GM12878 (cell line): ENCODE measurements around the gene SLC30A4. TPM values are rescaled to one million over a fixed set of nuclear protein-coding genes. Genes with fewer than 3 reads are reported as not detected.

ENCODE experiments used
- ATAC-seq: fragments of 200-7000 bp; cut with Tn5 transposase; 3 replicates; pipeline ENCODE4 v1.9.1; 2020; ENCODE audit warnings: mild to moderate bottlenecking, moderate library complexity
- BruUV-seq: library from RNA; stranded (reverse); fragments of 400-500 nt; replicated peaks from 2 replicates; lab custom pipeline; 2021; lab: Mats Ljungman, UMichigan
- CTCF ChIA-PET: fragments of 300-600 bp; sonication (Branson Sonifier 250); formaldehyde crosslinking; extraction: SDS; loops from one replicate; lab custom pipeline; 2021; ENCODE audit warnings: inconsistent platforms; lab: Yijun Ruan, JAX
- POLR2A ChIA-PET: fragments of 350-600 bp; formaldehyde crosslinking; extraction: SDS; loops from one replicate; lab custom pipeline; 2021; ENCODE audit warnings: inconsistent platforms; lab: Charles Lee
- RAD21 ChIA-PET: fragments of 300-600 bp; sonication (Branson Sonifier 250); formaldehyde crosslinking; loops from one replicate; lab custom pipeline; 2023; ENCODE audit warnings: antibody characterized with exemption; ENCODE audit not compliant: unreplicated experiment; lab: Charles Lee
- SMC1A ChIA-PET: fragments of 300-600 bp; sonication (Branson Sonifier 250); formaldehyde crosslinking; loops from one replicate; lab custom pipeline; 2023; ENCODE audit not compliant: unreplicated experiment, uncharacterized antibody; lab: Charles Lee
- DNase-seq: peaks from one replicate; pipeline ENCODE4 v3.0.0-alpha.2; 2011; ENCODE audit warnings: low read depth, low spot score
- FAIRE-seq: peaks from 3 replicates; lab custom pipeline; 2011; peaks lifted over from hg19 to GRCh38; lab: Jason Lieb, UNC
- H2AFZ ChIP-seq: 2 replicates; pipeline ENCODE4 v1.6.0; 2011; ENCODE audit warnings: low read depth, low read length, control low read depth; ENCODE audit not compliant: control insufficient read depth
- H3K27ac ChIP-seq: 2 replicates; pipeline ENCODE4 v1.5.1; 2011; ENCODE audit warnings: control low read depth; ENCODE audit not compliant: control insufficient read depth, insufficient read depth
- H3K27me3 ChIP-seq, 2 experiments: replicated peaks in 1 of 2; 2 replicates each; pipeline versions ENCODE4 v1.6.0 to v1.6.1; 2011; ENCODE audit warnings: low read length in 1 of 2; ENCODE audit not compliant: control insufficient read depth in 2 of 2, insufficient read depth in 2 of 2
- H3K36me3 ChIP-seq, 2 experiments: 2 replicates each; pipeline ENCODE4 v1.5.1; 2011; ENCODE audit warnings: low read length in 1 of 2; ENCODE audit not compliant: control insufficient read depth in 2 of 2, insufficient read depth in 2 of 2
- H3K4me1 ChIP-seq: 2 replicates; pipeline ENCODE4 v1.6.1; 2011; ENCODE audit warnings: mild to moderate bottlenecking, low read length, moderate library complexity, mixed read lengths; ENCODE audit not compliant: control insufficient read depth, insufficient read depth
- H3K4me2 ChIP-seq: 2 replicates; pipeline ENCODE4 v1.6.0; 2011; ENCODE audit warnings: control low read depth; ENCODE audit not compliant: control insufficient read depth, insufficient read depth
- H3K4me3 ChIP-seq: fragments of 200-600 bp; sonication (generic); 2 replicates; pipeline ENCODE4 v1.5.1; 2016
- H3K79me2 ChIP-seq: 2 replicates; pipeline ENCODE4 v1.6.0; 2011; ENCODE audit warnings: low read length; ENCODE audit not compliant: control insufficient read depth, insufficient read depth
- H3K9ac ChIP-seq: 2 replicates; pipeline ENCODE4 v1.8.0; 2011; ENCODE audit warnings: low read length, control low read depth, mixed read lengths; ENCODE audit not compliant: control insufficient read depth, insufficient read depth
- H3K9me3 ChIP-seq: replicated peaks from 3 replicates; pipeline ENCODE4 v1.5.1; 2011; ENCODE audit warnings: mild to moderate bottlenecking, low read length; ENCODE audit not compliant: control insufficient read depth, insufficient read depth
- H4K20me1 ChIP-seq: 2 replicates; pipeline ENCODE4 v1.6.0; 2011; ENCODE audit not compliant: control insufficient read depth, insufficient read depth
- CEBPZ ChIP-seq: fragments of 150-350 bp; IDR thresholded peaks from 2 replicates; pipeline ENCODE4 v1.6.1; 2016; ENCODE audit warnings: low read depth, low read length
- CREB1 ChIP-seq: IDR thresholded peaks from 2 replicates; pipeline ENCODE4 v1.6.1; 2012; ENCODE audit warnings: low read depth, mild to moderate bottlenecking, inconsistent platforms
- DPF2 ChIP-seq: fragments of 450-650 bp; IDR thresholded peaks from 2 replicates; pipeline ENCODE4 v1.6.1; 2017; ENCODE audit warnings: mild to moderate bottlenecking
- GABPA ChIP-seq: IDR thresholded peaks from 2 replicates; pipeline ENCODE4 v1.6.1; 2014; ENCODE audit warnings: antibody characterized with exemption, low read depth, mild to moderate bottlenecking, inconsistent platforms
- IRF3 ChIP-seq: fragments of 450-650 bp; IDR thresholded peaks from 2 replicates; pipeline ENCODE4 v1.6.1; 2014; ENCODE audit warnings: mild to moderate bottlenecking
- IRF4 ChIP-seq: IDR thresholded peaks from 2 replicates; pipeline ENCODE4 v1.6.1; 2011; ENCODE audit warnings: low read depth, low read length
- LARP7 ChIP-seq: fragments of 450-650 bp; IDR thresholded peaks from 2 replicates; pipeline ENCODE4 v1.6.1; 2017; ENCODE audit warnings: mild to moderate bottlenecking
- MEF2A ChIP-seq: IDR thresholded peaks from 2 replicates; pipeline ENCODE4 v1.6.1; 2011; ENCODE audit warnings: low read depth, mild to moderate bottlenecking, low read length, moderate library complexity; ENCODE audit not compliant: insufficient read depth
- MLLT1 ChIP-seq: fragments of 450-650 bp; IDR thresholded peaks from 2 replicates; pipeline ENCODE4 v1.6.1; 2016; ENCODE audit warnings: mild to moderate bottlenecking
- MTA3 ChIP-seq: IDR thresholded peaks from 2 replicates; pipeline ENCODE4 v1.6.1; 2012; ENCODE audit warnings: low read length, inconsistent platforms, borderline replicate concordance
- ZBTB33 ChIP-seq: fragments of 450-650 bp; IDR thresholded peaks from 2 replicates; pipeline ENCODE4 v1.6.1; 2017; ENCODE audit warnings: mild to moderate bottlenecking
- WGBS: methylation state at CpG from one replicate; pipeline ENCODE4 v1.1.6; 2016; ENCODE audit warnings: low lambda C conversion rate; ENCODE audit not compliant: insufficient replicate concordance, insufficient coverage; ENCODE audit errors: missing lambda C conversion rate; 5-methylcytosine and 5-hydroxymethylcytosine counted together
- in situ Hi-C: fragments of 300-500 bp; cut with MboI; formaldehyde crosslinking; loops from 9 replicates; pipeline ENCODE4 v1.14.3; 2018; ENCODE audit warnings: mixed read lengths
- intact Hi-C: fragments of 100-400 bp; cut with micrococcal nuclease; formaldehyde crosslinking; loops from one replicate; pipeline ENCODE4 v1.14.2; 2022; ENCODE audit not compliant: unreplicated experiment
- polyA plus RNA-seq, 11 experiments: library from polyadenylated mRNA; depleted of rRNA in 4 of 11; unstranded in 6 of 11; stranded (reverse) in 5 of 11; fragments of >200 nt; fragmentation: Nextera tagmentation in 4 of 11; fragmentation: Illumina TruSeq in 1 of 11; extraction: Ambion mirVana in 4 of 11; extraction: Trizol in 1 of 11; gene quantifications; 1 replicate in 1 of 11; 2 replicates in 10 of 11; pipeline versions ENCODE4 v1.2.1 to v1.2.3, GENCODE V29; 2011 to 2016; ENCODE audit warnings: inconsistent platforms in 2 of 11, missing spikeins in 2 of 11, low read depth in 1 of 11
- total RNA-seq, 4 experiments: library from RNA; depleted of rRNA in 3 of 4; stranded (reverse); fragments of >200 nt in 3 of 4; fragmentation: Illumina TruSeq in 1 of 4; extraction: Trizol in 1 of 4; gene quantifications; 2 replicates each; pipeline versions ENCODE4 v1.2.1 to v1.2.3, GENCODE V29; 2013 to 2021
- TF ChIP-seq, protein P1 (sequence below): IDR thresholded peaks from 2 replicates; pipeline ENCODE4 v1.6.1; 2011; ENCODE audit warnings: low read depth, mild to moderate bottlenecking, low read length, moderate library complexity, borderline replicate concordance; ENCODE audit errors: extremely low read depth

SLC30A4 gene
- total and polyA plus RNA-seq, 10 of the 15 experiments (the other 5 are each of a cell fraction or from before 2014, with no cell fraction given): 0.05 to 0.31 (median 0.20) TPM

GRCh38 chr15:45527086-45527485 lies 4.5 kb upstream of the SLC30A4 start (continued):
- no peak for TF ChIP-seq LARP7
- no peak for TF ChIP-seq MLLT1
- TF ChIP-seq CEBPZ: no peak
- TF ChIP-seq, protein P1, sequence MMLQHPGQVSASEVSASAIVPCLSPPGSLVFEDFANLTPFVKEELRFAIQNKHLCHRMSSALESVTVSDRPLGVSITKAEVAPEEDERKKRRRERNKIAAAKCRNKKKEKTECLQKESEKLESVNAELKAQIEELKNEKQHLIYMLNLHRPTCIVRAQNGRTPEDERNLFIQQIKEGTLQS: no peak
- TF ChIP-seq GABPA: no peak

DNA sequence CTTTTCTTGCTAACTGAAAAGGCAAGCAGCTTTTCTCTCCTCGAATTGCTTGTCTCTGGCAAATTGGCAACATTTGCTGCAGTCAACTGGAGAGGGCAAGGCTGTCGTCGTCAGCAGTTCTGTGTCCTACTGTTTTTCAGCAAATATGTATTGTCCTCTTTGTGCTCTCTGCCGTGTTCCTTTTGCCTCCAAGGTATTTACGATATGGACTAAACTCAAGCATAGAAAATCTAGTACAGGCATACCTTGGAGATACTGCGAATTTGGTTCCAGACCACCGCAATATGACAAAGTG lies 558 bp upstream of the SLC30A4 start:
- ChIA-PET CTCF (interaction anchor here (1.3 kb wide), 1 partner anchor 91 kb away, joined by 4 read pairs; no protein-coding TSS in a partner anchor), POLR2A (no interaction called here), RAD21 (no interaction called here), SMC1A (no interaction called here)
- Histone ChIP-seq H3K27ac (no peak overlapping the region), H3K4me1 (peaks cover 4% of the 10 kb centered on the region; the same call in 1 of the 2 replicates), H3K9me3 (no peaks in the 10 kb centered on the region), H3K36me3 (no peaks in the 10 kb centered on the region), H3K4me3 (peak overlapping the region; percentile 56; the same call in 1 of the 2 replicates), H3K27me3 (no peaks in the 10 kb centered on the region; a peak in 1 of 4 replicates), H2AFZ (peak overlapping the region; percentile 37), H3K79me2 (no peaks in the 10 kb centered on the region), H3K4me2 (peak overlapping the region; percentile 97; the same call in 1 of the 2 replicates), H3K9ac (no peak overlapping the region), H4K20me1 (no peaks in the 10 kb centered on the region)
- no peak for ATAC-seq
- in situ Hi-C loops: no loop called here
- no peak for FAIRE-seq
- BruUV-seq: no TSS peak
- no peak for DNase-seq
- intact Hi-C loops: loop anchor here (2.0 to 5.0 kb wide), 2 partner anchors 64 to 90 kb away; partner anchors contain the start of gene BLOC1S6
- 29% methylated on average over 7 of the region's 7 CpGs for WGBS
- TF ChIP-seq ZBTB33: no peak
- no peak for TF ChIP-seq LARP7
- TF ChIP-seq DPF2: no peak
- no peak for TF ChIP-seq GABPA
- TF ChIP-seq IRF4: no peak
- TF ChIP-seq CREB1: no peak
- no peak for TF ChIP-seq MTA3
- TF ChIP-seq MEF2A: no peak
- no peak for TF ChIP-seq IRF3
